T-helper 2 cell treated with Interferon-gamma antibody and Interleukin-4, amounts not matched to agents 5 μg/mL and 100 μg/mL, for 36 hours (primary cell): ENCODE data around the gene SWAP70.
"Not testable (repeated sequence)": the region's sequence is repeated elsewhere in the genome, so short reads cannot be mapped to it uniquely, and the experiment has no call there.

Experiments used
- DNase-seq: peaks from one replicate; pipeline ENCODE4 v3.0.0; 2021; ENCODE audit warnings: low spot score
- H3K27ac Mint-ChIP-seq: one replicate; pipeline ENCODE4 v1.8.0; 2021; ENCODE audit warnings: mild to moderate bottlenecking, mixed read lengths
- H3K27me3 Mint-ChIP-seq: one replicate; pipeline ENCODE4 v1.8.0; 2021; ENCODE audit warnings: low read depth, mixed read lengths
- H3K36me3 Mint-ChIP-seq: one replicate; pipeline ENCODE4 v1.8.0; 2021; ENCODE audit warnings: low read depth, mixed read lengths
- H3K4me1 Mint-ChIP-seq: one replicate; pipeline ENCODE4 v1.8.0; 2021; ENCODE audit warnings: low read depth, mixed read lengths
- H3K4me3 Mint-ChIP-seq: one replicate; pipeline ENCODE4 v1.8.0; 2022; ENCODE audit warnings: mild to moderate bottlenecking, moderate library complexity, mixed read lengths
- H3K9me3 Mint-ChIP-seq: one replicate; pipeline ENCODE4 v1.8.0; 2021; ENCODE audit warnings: mixed read lengths

SWAP70 gene

DNA sequence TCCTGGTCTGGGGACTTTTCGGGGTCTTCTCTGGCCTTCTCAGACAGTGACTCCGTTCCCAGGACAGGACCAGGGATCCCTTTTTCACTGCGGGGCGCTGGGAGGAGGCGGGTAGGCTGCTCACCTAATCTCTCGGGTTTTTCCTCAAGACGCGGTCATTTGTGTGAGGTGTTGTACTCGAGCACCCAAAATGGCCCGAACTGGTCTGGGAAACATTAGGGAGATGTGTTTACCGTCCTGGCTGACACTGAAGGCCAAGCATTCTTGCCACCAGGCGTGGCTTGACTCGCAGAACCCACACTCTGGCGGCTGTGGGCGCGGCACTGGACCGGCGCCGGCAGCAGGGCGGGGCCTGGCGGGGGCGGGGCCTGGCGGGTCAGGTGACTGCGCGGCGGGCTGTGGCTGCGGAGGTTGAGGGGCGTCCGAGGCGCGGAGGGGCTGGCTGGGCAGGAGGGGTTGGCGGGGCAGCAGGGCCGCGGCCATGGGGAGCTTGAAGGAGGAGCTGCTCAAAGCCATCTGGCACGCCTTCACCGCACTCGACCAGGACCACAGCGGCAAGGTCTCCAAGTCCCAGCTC is at the start of gene SWAP70:
TSS of gene SWAP70 (plus strand) at position 379 of the 577 bp plus-strand sequence. CDS start at position 482, 103 bp downstream.
- H3K27ac Mint-ChIP-seq, result peak within 1 kb of the TSS; percentile 60
- H3K27me3 Mint-ChIP-seq, result peaks cover 35% of the 10 kb centered on the region
- peaks cover 13% of the 10 kb centered on the region for H3K9me3 Mint-ChIP-seq
- H3K36me3 Mint-ChIP-seq, result peaks cover 8% of the 10 kb centered on the region
- peaks cover 17% of the 10 kb centered on the region for H3K4me1 Mint-ChIP-seq
- peak; percentile 84 for DNase-seq
- H3K4me3 Mint-ChIP-seq, result peak within 1 kb of the TSS; percentile 86

DNA sequence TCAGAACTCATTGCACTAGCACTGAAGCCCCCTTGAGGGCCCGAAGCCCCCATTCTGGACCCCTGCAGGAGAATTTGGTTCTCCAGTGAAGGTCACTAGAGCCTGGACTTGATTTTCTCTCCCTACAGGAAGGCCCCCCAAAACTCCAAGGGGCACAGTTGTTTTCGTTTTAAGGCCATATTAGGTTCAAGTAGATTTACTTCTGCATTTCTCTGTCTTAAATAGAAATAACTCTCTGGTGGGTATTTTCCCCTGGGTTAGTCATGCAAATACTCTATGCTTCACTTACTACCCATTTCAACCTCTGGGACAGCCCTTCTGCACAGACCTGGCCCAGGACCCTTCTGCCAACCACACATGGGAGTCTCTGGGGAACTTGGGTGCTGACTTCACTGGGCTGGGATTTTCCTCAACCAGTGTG is 48.8 kb upstream of the SWAP70 start:
- Mint-ChIP-seq H3K4me3 (peak overlapping the region; percentile 96), H3K27me3 (no peaks in the 10 kb centered on the region), H3K36me3 (peaks cover 2% of the 10 kb centered on the region), H3K27ac (no peak overlapping the region), H3K4me1 (peaks cover 28% of the 10 kb centered on the region), H3K9me3 (no peaks in the 10 kb centered on the region)
- DNase-seq, result no peak

DNA sequence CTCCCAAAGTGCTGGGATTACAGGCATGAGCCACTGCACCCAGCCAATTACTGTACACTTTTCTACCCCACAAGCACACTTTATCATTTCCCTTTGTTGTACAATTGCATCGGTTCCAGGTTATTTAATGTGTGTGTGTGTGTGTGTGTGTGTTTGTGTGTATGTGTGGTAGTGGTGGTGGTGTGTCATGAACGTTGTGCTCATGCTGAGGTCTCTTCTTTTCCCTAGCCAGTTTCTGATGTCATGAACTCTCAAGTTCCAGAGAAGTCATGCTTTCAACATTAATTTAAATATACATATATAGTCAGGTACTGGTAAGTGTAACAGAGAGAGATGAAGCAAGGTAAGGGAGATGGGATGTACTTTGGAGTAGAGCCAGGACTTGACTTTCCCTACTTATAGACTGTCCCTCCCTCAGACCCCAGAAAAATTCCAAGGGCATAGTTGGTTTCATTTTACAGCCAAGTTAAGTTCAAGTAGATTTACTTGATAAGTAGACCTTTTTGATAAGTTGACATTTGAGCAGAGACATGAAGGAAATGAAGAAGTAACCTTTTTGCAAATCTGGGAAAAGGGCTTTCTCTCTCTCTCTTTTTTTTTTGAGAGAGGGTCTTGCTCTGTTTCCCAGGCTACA is 47.7 kb upstream of the SWAP70 start:
- Mint-ChIP-seq H3K27ac (no peak overlapping the region), H3K36me3 (no peaks in the 10 kb centered on the region)
- no peak for DNase-seq

DNA sequence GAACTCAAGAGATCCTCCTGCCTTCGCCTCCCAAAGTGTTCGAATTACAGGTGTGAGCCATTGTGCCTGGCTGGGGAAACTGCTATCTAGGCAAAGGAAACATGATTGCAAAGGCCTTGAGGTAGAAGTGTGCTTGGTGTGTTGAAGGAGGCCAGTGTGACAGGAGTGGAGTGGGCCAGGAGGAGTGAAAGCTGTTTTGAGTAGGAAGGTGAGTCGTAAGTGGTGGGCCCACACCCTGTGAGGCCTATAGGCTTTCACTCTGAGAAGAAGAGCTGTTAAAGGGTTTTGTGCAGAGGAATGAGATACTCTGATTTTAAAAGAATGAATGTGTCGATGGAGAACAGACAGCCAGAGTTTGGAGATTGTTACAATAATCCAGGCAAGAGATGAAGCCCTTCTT is 47.0 kb upstream of the SWAP70 start:
- peak; percentile 40 for DNase-seq
- H3K9me3 Mint-ChIP-seq, result no peaks in the 10 kb centered on the region
- no peak overlapping the region for H3K27ac Mint-ChIP-seq
- no peaks in the 10 kb centered on the region for H3K27me3 Mint-ChIP-seq
- H3K4me1 Mint-ChIP-seq, result peaks cover 21% of the 10 kb centered on the region
- no peaks in the 10 kb centered on the region for H3K36me3 Mint-ChIP-seq
- H3K4me3 Mint-ChIP-seq, result no peak overlapping the region

More for the DNA sequence above, 47.7 kb upstream of the SWAP70 start:
- Mint-ChIP-seq H3K4me1 (peaks cover 24% of the 10 kb centered on the region), H3K9me3 (no peaks in the 10 kb centered on the region), H3K27me3 (no peaks in the 10 kb centered on the region), H3K4me3 (no peak overlapping the region)

- no peak overlapping the region for H3K4me3 Mint-ChIP-seq
- no peaks in the 10 kb centered on the region for H3K27me3 Mint-ChIP-seq
- no peaks in the 10 kb centered on the region for H3K36me3 Mint-ChIP-seq
- DNase-seq, result no peak
- no peaks in the 10 kb centered on the region for H3K9me3 Mint-ChIP-seq
- H3K27ac Mint-ChIP-seq, result no peak overlapping the region
- peaks cover 20% of the 10 kb centered on the region for H3K4me1 Mint-ChIP-seq
Observed at GRCh38 chr11:9617940-9618339, 45.9 kb upstream of the SWAP70 start.

- DNase-seq, result no peak
- Mint-ChIP-seq H3K4me3 (no peak overlapping the region), H3K36me3 (no peaks in the 10 kb centered on the region), H3K9me3 (no peaks in the 10 kb centered on the region), H3K27ac (no peak overlapping the region), H3K27me3 (peaks cover under 1% of the 10 kb centered on the region), H3K4me1 (peaks cover 12% of the 10 kb centered on the region)
Observed at GRCh38 chr11:9619004-9619403, 44.9 kb upstream of the SWAP70 start.

DNA sequence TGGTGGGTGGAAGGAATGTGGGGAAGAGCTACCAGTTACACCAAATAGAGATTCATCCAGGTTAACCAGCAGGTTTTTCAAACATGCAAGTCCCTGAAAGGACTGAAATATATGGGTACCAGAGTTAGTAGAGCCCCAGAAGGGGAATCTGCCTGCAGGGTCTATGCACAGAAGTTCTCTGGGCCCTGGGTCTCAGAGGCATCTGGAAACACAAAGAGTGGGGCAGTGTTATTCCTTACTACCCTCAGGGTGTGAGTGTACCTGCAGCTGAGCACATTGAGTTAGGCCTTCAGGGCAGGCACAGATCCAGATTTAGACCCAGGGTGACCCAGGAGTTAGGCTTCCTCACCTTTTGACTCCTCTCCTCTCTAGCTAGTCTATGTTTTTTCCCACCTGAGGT is 43.9 kb upstream of the SWAP70 start:
- Mint-ChIP-seq H3K4me3 (no peak overlapping the region), H3K27ac (no peak overlapping the region), H3K9me3 (no peaks in the 10 kb centered on the region)

GRCh38 chr11:9622353-9622752 is 41.5 kb upstream of the SWAP70 start:
- not testable (repeated sequence) for H3K4me3 Mint-ChIP-seq, H3K9me3 Mint-ChIP-seq, DNase-seq, H3K36me3 Mint-ChIP-seq, H3K27ac Mint-ChIP-seq, H3K4me1 Mint-ChIP-seq
- H3K27me3 Mint-ChIP-seq, result peaks cover 17% of the 10 kb centered on the region

More for the DNA sequence above, 43.9 kb upstream of the SWAP70 start:
- Mint-ChIP-seq H3K4me1 (peaks cover 5% of the 10 kb centered on the region), H3K27me3 (peaks cover 3% of the 10 kb centered on the region), H3K36me3 (no peaks in the 10 kb centered on the region)
- DNase-seq, result no peak

- not testable (repeated sequence) for H3K27ac Mint-ChIP-seq, H3K4me3 Mint-ChIP-seq, H3K4me1 Mint-ChIP-seq, H3K36me3 Mint-ChIP-seq, H3K9me3 Mint-ChIP-seq, DNase-seq
- H3K27me3 Mint-ChIP-seq, result peaks cover 17% of the 10 kb centered on the region
Observed at GRCh38 chr11:9623053-9623452, 40.8 kb upstream of the SWAP70 start.

GRCh38 chr11:9624448-9624847 is 39.4 kb upstream of the SWAP70 start:
- DNase-seq, result no peak
- H3K9me3 Mint-ChIP-seq, result no peaks in the 10 kb centered on the region
- no peaks in the 10 kb centered on the region for H3K36me3 Mint-ChIP-seq
- peaks cover 19% of the 10 kb centered on the region for H3K27me3 Mint-ChIP-seq
- no peak overlapping the region for H3K27ac Mint-ChIP-seq
- no peak overlapping the region for H3K4me3 Mint-ChIP-seq
- H3K4me1 Mint-ChIP-seq, result no peaks in the 10 kb centered on the region

GRCh38 chr11:9625162-9625561 is 38.7 kb upstream of the SWAP70 start:
- no peaks in the 10 kb centered on the region for H3K4me1 Mint-ChIP-seq
- no peak overlapping the region for H3K4me3 Mint-ChIP-seq
- H3K27ac Mint-ChIP-seq, result no peak overlapping the region
- DNase-seq, result no peak
- H3K27me3 Mint-ChIP-seq, result peaks cover 21% of the 10 kb centered on the region
- H3K9me3 Mint-ChIP-seq, result no peaks in the 10 kb centered on the region
- no peaks in the 10 kb centered on the region for H3K36me3 Mint-ChIP-seq

GRCh38 chr11:9625728-9626127 is 38.1 kb upstream of the SWAP70 start:
- H3K27ac Mint-ChIP-seq, result no peak overlapping the region
- H3K36me3 Mint-ChIP-seq, result no peaks in the 10 kb centered on the region
- H3K27me3 Mint-ChIP-seq, result peaks cover 21% of the 10 kb centered on the region
- H3K4me1 Mint-ChIP-seq, result no peaks in the 10 kb centered on the region
- H3K4me3 Mint-ChIP-seq, result no peak overlapping the region
- no peaks in the 10 kb centered on the region for H3K9me3 Mint-ChIP-seq
- DNase-seq, result no peak

- Mint-ChIP-seq H3K27ac (no peak overlapping the region), H3K36me3 (no peaks in the 10 kb centered on the region), H3K9me3 (no peaks in the 10 kb centered on the region), H3K4me3 (no peak overlapping the region), H3K27me3 (peaks cover 23% of the 10 kb centered on the region), H3K4me1 (no peaks in the 10 kb centered on the region)
- no peak for DNase-seq
Observed at GRCh38 chr11:9626496-9627394, 37.1 kb upstream of the SWAP70 start.

DNA sequence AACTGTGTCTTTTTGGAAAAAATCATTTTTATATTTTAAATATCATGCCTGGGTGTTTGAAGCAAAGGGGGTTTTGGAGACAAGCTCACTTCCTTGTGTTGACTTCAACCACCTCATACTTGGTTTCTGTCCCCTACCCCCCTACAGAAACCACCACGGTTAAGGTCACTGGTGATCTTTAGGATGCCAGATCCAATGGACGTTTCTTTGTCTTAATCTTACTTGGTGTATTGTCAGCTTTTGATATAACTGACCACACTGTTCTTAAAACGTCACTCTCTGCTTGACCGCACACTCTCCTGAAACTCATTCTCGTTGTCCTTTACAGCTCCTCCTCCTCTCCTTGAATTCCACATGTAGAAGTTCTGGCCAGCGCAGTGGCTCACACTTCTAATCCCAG is 34.8 kb upstream of the SWAP70 start:
- no peak overlapping the region for H3K27ac Mint-ChIP-seq
- no peaks in the 10 kb centered on the region for H3K36me3 Mint-ChIP-seq
- H3K27me3 Mint-ChIP-seq, result peaks cover 22% of the 10 kb centered on the region

More for the DNA sequence above, 34.8 kb upstream of the SWAP70 start:
- Mint-ChIP-seq H3K9me3 (peaks cover 9% of the 10 kb centered on the region), H3K4me3 (no peak overlapping the region), H3K4me1 (no peaks in the 10 kb centered on the region)
- no peak for DNase-seq
